PC-9 (cell line): Measurements from ENCODE around the gene FAIM2. TPM values are rescaled to one million over a fixed set of nuclear protein-coding genes. Genes with fewer than 3 reads are reported as not detected.

Source experiments
- BruUV-seq: library from RNA; stranded (reverse); fragments of 400-500 nt; replicated peaks from 2 replicates; lab custom pipeline; 2021; lab: Mats Ljungman, UMichigan
- CTCF ChIA-PET: fragments of 300-600 bp; sonication (Branson Sonifier 250); formaldehyde crosslinking; loops from one replicate; lab custom pipeline; 2022; ENCODE audit warnings: antibody characterized with exemption; lab: Charles Lee
- POLR2A ChIA-PET: fragments of 300-600 bp; sonication (Branson Sonifier 250); formaldehyde crosslinking; loops from one replicate; lab custom pipeline; 2022; ENCODE audit warnings: antibody characterized with exemption; ENCODE audit not compliant: unreplicated experiment; lab: Charles Lee
- DNase-seq, 2 experiments: peaks; one replicate each; pipeline versions ENCODE4 v3.0.0 to v3.0.0-alpha.2; 2015 to 2022; ENCODE audit warnings: mixed read lengths in 1 of 2
- H2AFZ ChIP-seq: fragments of 200-600 bp; sonication (generic); 2 replicates; pipeline ENCODE4 v1.8.1; 2017; ENCODE audit warnings: antibody characterized with exemption
- H3F3A ChIP-seq: fragments of 200-600 bp; sonication (generic); 2 replicates; pipeline ENCODE4 v1.8.1; 2017; ENCODE audit warnings: antibody characterized with exemption, mild to moderate bottlenecking, low read depth; ENCODE audit not compliant: insufficient read depth
- H3K27ac ChIP-seq: fragments of 200-600 bp; sonication (generic); 2 replicates; pipeline ENCODE4 v1.6.1; 2016; ENCODE audit warnings: mixed run types
- H3K27me3 ChIP-seq: fragments of 200-600 bp; sonication (generic); 2 replicates; pipeline ENCODE4 v1.6.1; 2016; ENCODE audit warnings: low read depth, mixed run types; ENCODE audit not compliant: insufficient read depth
- H3K36me3 ChIP-seq: fragments of 200-600 bp; sonication (generic); 2 replicates; pipeline ENCODE4 v1.6.1; 2016; ENCODE audit warnings: low read depth, mixed run types
- H3K4me1 ChIP-seq: fragments of 200-600 bp; sonication (generic); replicated peaks from 2 replicates; pipeline ENCODE4 v1.6.1; 2016; ENCODE audit warnings: mixed run types; ENCODE audit not compliant: insufficient read depth
- H3K4me2 ChIP-seq: fragments of 200-600 bp; sonication (generic); 2 replicates; pipeline ENCODE4 v1.6.1; 2017; ENCODE audit warnings: mixed run types
- H3K4me3 ChIP-seq: fragments of 200-600 bp; sonication (generic); 2 replicates; pipeline ENCODE4 v1.6.1; 2016; ENCODE audit warnings: mixed run types
- H3K79me2 ChIP-seq: fragments of 200-600 bp; sonication (generic); 2 replicates; pipeline ENCODE4 v1.6.1; 2017; ENCODE audit warnings: low read depth, mixed run types
- H3K9me2 ChIP-seq: fragments of 200-600 bp; sonication (generic); 2 replicates; pipeline ENCODE4 v1.8.1; 2017; ENCODE audit warnings: mild to moderate bottlenecking; ENCODE audit not compliant: insufficient read depth
- H3K9me3 ChIP-seq: fragments of 200-600 bp; sonication (generic); 2 replicates; pipeline ENCODE4 v1.8.1; 2016; ENCODE audit warnings: low read depth; ENCODE audit not compliant: insufficient read depth
- H4K20me1 ChIP-seq: fragments of 200-600 bp; sonication (generic); 2 replicates; pipeline ENCODE4 v1.8.1; 2017; ENCODE audit not compliant: insufficient read depth
- EZH2 ChIP-seq: fragments of 200-600 bp; sonication (generic); IDR thresholded peaks from 2 replicates; pipeline ENCODE4 v1.8.0; 2017; ENCODE audit warnings: antibody characterized with exemption, low read depth
- intact Hi-C: fragments of 100-400 bp; cut with micrococcal nuclease; formaldehyde crosslinking; loops from one replicate; pipeline ENCODE4 v1.10.0; 2022; ENCODE audit not compliant: unreplicated experiment
- total RNA-seq: library from RNA; stranded (reverse); gene quantifications from 2 replicates; pipeline ENCODE4 v1.2.3, GENCODE V29; 2021
- TF ChIP-seq, protein P1 (sequence below): fragments of 200-600 bp; sonication (generic); conservative IDR thresholded peaks from 2 replicates; pipeline ENCODE4 v1.6.1; 2017; ENCODE audit warnings: mixed run types, antibody characterized with exemption, mild to moderate bottlenecking, moderate library complexity

FAIM2 gene
- total RNA-seq, 1 experiment from 2014 or later, result not detected

DNA sequence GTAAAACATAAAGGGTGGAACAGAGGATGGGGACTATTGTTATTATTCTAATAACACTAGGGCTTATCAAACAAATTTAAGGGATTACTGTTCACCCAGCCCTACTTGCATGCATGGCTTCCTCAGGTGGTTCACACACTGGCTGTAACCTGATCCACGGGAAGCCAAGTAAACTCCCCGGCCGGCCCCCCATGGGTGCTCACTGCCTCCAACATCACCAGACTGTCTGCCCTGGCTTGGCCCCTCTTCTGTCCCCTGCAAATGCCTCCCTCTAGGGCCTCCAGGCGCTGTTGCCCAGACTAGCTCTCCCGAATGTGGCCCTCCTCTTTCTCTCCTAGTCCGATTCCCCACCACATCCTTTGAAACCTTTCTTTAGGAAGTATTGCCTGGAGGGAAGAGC is 18.6 kb downstream of the FAIM2 start:
- Histone ChIP-seq H3K9me2 (no peaks in the 10 kb centered on the region), H3K36me3 (no peaks in the 10 kb centered on the region), H3K27ac (no peak overlapping the region), H3K9me3 (no peaks in the 10 kb centered on the region), H3K4me1 (no peaks in the 10 kb centered on the region), H3K4me3 (no peak overlapping the region), H2AFZ (no peak overlapping the region), H3K27me3 (peaks cover 4% of the 10 kb centered on the region), H3F3A (peaks cover 5% of the 10 kb centered on the region), H4K20me1 (no peaks in the 10 kb centered on the region), H3K79me2 (no peaks in the 10 kb centered on the region), H3K4me2 (no peak overlapping the region)
- no peak for TF ChIP-seq EZH2
- TF ChIP-seq, protein P1, sequence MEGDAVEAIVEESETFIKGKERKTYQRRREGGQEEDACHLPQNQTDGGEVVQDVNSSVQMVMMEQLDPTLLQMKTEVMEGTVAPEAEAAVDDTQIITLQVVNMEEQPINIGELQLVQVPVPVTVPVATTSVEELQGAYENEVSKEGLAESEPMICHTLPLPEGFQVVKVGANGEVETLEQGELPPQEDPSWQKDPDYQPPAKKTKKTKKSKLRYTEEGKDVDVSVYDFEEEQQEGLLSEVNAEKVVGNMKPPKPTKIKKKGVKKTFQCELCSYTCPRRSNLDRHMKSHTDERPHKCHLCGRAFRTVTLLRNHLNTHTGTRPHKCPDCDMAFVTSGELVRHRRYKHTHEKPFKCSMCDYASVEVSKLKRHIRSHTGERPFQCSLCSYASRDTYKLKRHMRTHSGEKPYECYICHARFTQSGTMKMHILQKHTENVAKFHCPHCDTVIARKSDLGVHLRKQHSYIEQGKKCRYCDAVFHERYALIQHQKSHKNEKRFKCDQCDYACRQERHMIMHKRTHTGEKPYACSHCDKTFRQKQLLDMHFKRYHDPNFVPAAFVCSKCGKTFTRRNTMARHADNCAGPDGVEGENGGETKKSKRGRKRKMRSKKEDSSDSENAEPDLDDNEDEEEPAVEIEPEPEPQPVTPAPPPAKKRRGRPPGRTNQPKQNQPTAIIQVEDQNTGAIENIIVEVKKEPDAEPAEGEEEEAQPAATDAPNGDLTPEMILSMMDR, result no peak
- CTCF ChIA-PET, result no interaction called here
- DNase-seq, result no peak
- intact Hi-C loops, result no loop called here
- POLR2A ChIA-PET, result no interaction called here
- BruUV-seq, result no TSS peak

DNA sequence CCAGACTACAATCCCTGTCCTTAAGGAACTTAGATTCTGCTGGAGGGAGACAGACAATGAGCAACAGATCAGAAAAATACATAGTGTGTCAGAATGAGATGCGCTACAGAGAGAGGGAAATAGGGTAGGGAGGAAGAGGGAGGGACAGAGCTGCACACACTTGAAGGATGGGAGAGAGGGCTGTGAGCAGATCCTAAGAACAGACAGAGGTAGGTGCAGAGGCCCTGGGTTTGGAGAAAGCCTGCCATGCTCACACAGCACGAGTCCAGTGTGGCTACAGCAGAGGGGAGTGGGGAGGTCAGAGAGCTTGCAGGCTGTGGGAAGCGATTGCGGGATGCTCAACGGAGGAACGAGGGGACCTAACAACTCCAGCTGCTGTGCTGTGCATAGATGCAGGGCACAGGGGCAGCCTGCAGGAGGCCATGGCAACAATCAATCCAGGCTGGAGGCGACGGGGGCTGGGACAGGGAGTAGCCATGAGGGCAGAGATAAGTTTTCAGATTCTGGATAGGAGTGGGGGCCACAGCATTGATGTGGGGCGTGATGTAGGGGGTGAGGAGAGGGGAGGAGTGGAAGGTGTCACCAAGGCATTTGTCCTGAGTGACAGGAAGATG is 20.7 kb downstream of the FAIM2 start:
- Histone ChIP-seq H3K4me1 (no peaks in the 10 kb centered on the region), H4K20me1 (no peaks in the 10 kb centered on the region), H3K9me2 (no peaks in the 10 kb centered on the region), H3K9me3 (no peaks in the 10 kb centered on the region), H2AFZ (no peak overlapping the region), H3F3A (peaks cover 7% of the 10 kb centered on the region), H3K36me3 (no peaks in the 10 kb centered on the region), H3K4me3 (no peak overlapping the region), H3K27me3 (peaks cover 4% of the 10 kb centered on the region), H3K79me2 (no peaks in the 10 kb centered on the region), H3K27ac (no peak overlapping the region), H3K4me2 (no peak overlapping the region)
- BruUV-seq, result no TSS peak
- POLR2A ChIA-PET, result no interaction called here
- TF ChIP-seq, protein P1, result no peak
- TF ChIP-seq EZH2, result no peak
- CTCF ChIA-PET, result interaction anchor here (0.6 kb wide), 2 partner anchors 61 to 544 kb away, joined by 3 to 5 read pairs; no protein-coding TSS in a partner anchor
- DNase-seq, result no peak
- intact Hi-C loops, result no loop called here

DNA sequence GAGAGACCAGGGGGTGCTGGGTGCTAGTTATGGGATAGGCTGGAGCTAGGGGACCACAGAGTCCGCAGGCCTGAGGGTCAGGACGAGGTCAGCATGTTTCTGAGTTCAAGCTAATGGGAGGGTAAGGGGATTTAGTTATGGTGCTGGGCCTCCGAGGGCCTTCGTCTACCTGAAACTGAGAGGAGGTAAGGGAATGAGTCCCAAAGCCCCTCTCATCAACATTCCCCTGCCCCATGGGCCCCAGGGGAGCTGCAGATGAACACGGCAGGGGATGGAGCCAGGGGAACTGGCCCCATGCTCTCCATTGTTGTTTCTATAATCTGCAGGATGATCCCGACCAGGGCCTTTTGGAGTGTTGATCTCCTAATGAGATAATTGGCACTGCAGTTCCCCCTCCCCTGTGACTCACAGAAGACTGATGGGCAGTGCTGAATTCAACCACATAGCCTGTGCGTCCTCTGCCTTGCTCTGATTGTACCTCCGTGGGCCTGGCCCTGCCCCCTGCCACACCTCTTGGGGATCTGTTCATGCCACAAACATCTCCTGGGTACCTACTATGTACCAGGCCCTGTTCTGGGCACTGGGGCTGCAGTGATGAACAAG is 21.4 kb downstream of the FAIM2 start:
- ChIA-PET CTCF (no interaction called here), POLR2A (no interaction called here)
- no TSS peak for BruUV-seq

More for the DNA sequence above, 21.4 kb downstream of the FAIM2 start:
- Histone ChIP-seq H3K27ac (no peak overlapping the region), H3K4me2 (no peak overlapping the region), H3K36me3 (no peaks in the 10 kb centered on the region), H3F3A (peaks cover 11% of the 10 kb centered on the region), H3K79me2 (no peaks in the 10 kb centered on the region), H4K20me1 (no peaks in the 10 kb centered on the region), H3K4me3 (no peak overlapping the region), H3K9me3 (no peaks in the 10 kb centered on the region), H2AFZ (no peak overlapping the region), H3K4me1 (no peaks in the 10 kb centered on the region), H3K9me2 (no peaks in the 10 kb centered on the region), H3K27me3 (peaks cover 4% of the 10 kb centered on the region)
- intact Hi-C loops, result no loop called here
- TF ChIP-seq, protein P1, result no peak
- no peak for TF ChIP-seq EZH2
- peak in 1 of 2 experiments; percentile 25 for DNase-seq
